Duodenal mucosa (tissue), 2 donors: ENCODE data around the gene GNPTAB.
"Not testable (repeated sequence)": the region's sequence is repeated elsewhere in the genome, so short reads cannot be mapped to it uniquely, and the experiment has no call there.

Experiments
- H3K27ac ChIP-seq: one replicate; pipeline ENCODE4 v1.7.0; 2013; ENCODE audit warnings: low read depth, low read length
- H3K27me3 ChIP-seq, 2 donors: one replicate each; pipeline ENCODE4 v1.7.0; 2013; ENCODE audit warnings: low read length in 2 of 2, control low read depth in 1 of 2; ENCODE audit not compliant: insufficient read depth in 2 of 2, control insufficient read depth in 1 of 2
- H3K36me3 ChIP-seq, 2 donors: one replicate each; pipeline ENCODE4 v1.7.0; 2013; ENCODE audit warnings: low read length in 2 of 2, control low read depth in 1 of 2; ENCODE audit not compliant: insufficient read depth in 2 of 2, control insufficient read depth in 1 of 2
- H3K4me1 ChIP-seq, 2 donors: one replicate each; pipeline ENCODE4 v1.7.0; 2013; ENCODE audit warnings: low read length in 2 of 2, control low read depth in 1 of 2; ENCODE audit not compliant: insufficient read depth in 2 of 2, control insufficient read depth in 1 of 2
- H3K4me3 ChIP-seq, 2 donors: one replicate each; pipeline ENCODE4 v1.7.0; 2013; ENCODE audit warnings: low read length in 2 of 2, low read depth in 1 of 2
- H3K9ac ChIP-seq, 2 donors: one replicate each; pipeline ENCODE4 v1.7.0; 2013; ENCODE audit warnings: low read length in 2 of 2, low read depth in 1 of 2
- H3K9me3 ChIP-seq, 2 donors: one replicate each; pipeline ENCODE4 v1.7.0; 2013; ENCODE audit warnings: low read length in 2 of 2, control low read depth in 1 of 2; ENCODE audit not compliant: control insufficient read depth in 1 of 2

The GNPTAB gene

GRCh38 chr12:101745481-101745880 lies 85.3 kb downstream of the GNPTAB start:
- H3K27ac ChIP-seq = no peak overlapping the region
- peaks cover 52 to 79% of the 10 kb centered on the region in 2 donors for H3K36me3 ChIP-seq
- no peaks in the 10 kb centered on the region for H3K9me3 ChIP-seq
- H3K9ac ChIP-seq = no peak overlapping the region
- H3K27me3 ChIP-seq = no peaks in the 10 kb centered on the region
- no peak overlapping the region for H3K4me3 ChIP-seq
- H3K4me1 ChIP-seq = no peaks in the 10 kb centered on the region

DNA sequence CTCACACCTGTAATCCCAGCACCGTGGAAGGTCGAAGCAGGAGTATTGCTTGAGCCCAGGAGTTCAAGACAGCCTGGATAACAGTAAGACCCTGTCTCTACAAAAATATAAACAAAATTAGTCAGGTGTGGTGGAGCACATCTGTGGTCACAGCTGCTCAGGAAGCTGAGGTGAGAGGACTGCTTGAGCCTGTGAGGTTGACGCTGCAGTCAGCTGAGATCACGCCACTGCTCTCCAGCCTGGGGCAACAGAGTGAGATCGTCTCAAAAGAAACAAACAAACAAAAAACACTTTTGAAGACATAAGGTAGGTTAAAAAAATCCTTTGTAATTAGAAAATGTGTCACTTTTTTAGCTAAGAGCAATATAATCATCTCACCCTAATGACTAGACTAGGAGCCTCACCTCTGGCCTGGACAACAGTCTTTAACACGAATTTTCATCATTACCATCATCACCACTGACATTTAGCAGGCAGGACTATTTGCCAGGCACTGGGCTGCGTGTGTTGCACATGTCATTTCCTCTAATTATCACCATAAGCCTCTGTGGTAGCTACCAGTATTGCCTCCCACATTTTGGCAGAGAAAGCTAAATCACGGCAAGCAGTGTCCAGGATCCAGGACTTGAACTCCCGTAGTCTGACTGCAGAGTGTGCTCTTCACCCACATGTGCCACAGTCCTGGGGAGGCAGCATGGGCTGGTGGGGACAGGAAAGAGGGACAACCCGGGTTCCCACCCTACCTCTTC lies 86.9 kb downstream of the GNPTAB start:
- no peak overlapping the region for H3K4me3 ChIP-seq
- H3K4me1 ChIP-seq = no peaks in the 10 kb centered on the region
- peaks cover 40 to 70% of the 10 kb centered on the region in 2 donors for H3K36me3 ChIP-seq
- no peaks in the 10 kb centered on the region for H3K27me3 ChIP-seq
- no peak overlapping the region for H3K27ac ChIP-seq
- no peak overlapping the region for H3K9ac ChIP-seq
- H3K9me3 ChIP-seq = no peaks in the 10 kb centered on the region

DNA sequence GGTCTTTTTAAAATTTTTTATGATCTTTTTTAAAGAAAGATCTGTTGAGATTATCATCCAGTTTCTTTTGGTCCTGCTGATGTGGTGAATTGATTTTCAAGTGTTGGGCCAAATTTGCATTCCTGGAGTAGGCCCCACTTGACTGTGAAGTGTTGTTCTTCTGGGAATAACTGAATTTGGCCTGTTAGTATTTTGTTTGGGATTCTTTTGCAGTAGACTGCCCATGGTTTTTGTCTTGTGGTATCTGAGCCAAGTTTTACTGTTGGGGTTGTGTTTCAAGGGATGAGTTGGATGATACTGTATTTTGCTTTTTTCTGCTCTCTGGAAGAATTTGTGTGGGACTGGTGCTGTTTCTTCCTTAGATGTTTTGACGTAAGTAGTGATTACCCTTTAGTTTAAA lies 87.5 kb downstream of the GNPTAB start:
- Histone ChIP-seq H3K4me1 (no peaks in the 10 kb centered on the region), H3K4me3 (no peak overlapping the region), H3K27me3 (no peaks in the 10 kb centered on the region), H3K36me3 (peaks cover 37 to 68% of the 10 kb centered on the region in 2 donors), H3K9ac (no peak overlapping the region), H3K27ac (no peak overlapping the region), H3K9me3 (no peaks in the 10 kb centered on the region)

GRCh38 chr12:101740980-101741379 lies 89.8 kb downstream of the GNPTAB start:
- H3K9ac ChIP-seq = no peak overlapping the region
- no peaks in the 10 kb centered on the region for H3K9me3 ChIP-seq
- no peak overlapping the region for H3K27ac ChIP-seq
- H3K4me3 ChIP-seq = no peak overlapping the region
- no peaks in the 10 kb centered on the region for H3K27me3 ChIP-seq
- H3K36me3 ChIP-seq = peaks cover 28 to 60% of the 10 kb centered on the region in 2 donors
- no peaks in the 10 kb centered on the region for H3K4me1 ChIP-seq

GRCh38 chr12:101740566-101740965 lies 90.2 kb downstream of the GNPTAB start:
- Histone ChIP-seq H3K27me3 (no peaks in the 10 kb centered on the region), H3K4me3 (no peak overlapping the region), H3K36me3 (peaks cover 28 to 58% of the 10 kb centered on the region in 2 donors), H3K27ac (no peak overlapping the region), H3K4me1 (no peaks in the 10 kb centered on the region), H3K9ac (no peak overlapping the region), H3K9me3 (no peaks in the 10 kb centered on the region)

- H3K36me3 ChIP-seq = peaks cover 20 to 45% of the 10 kb centered on the region in 2 donors
- no peaks in the 10 kb centered on the region for H3K27me3 ChIP-seq
- H3K4me3 ChIP-seq = no peak within 1 kb of the TSS
- H3K9me3 ChIP-seq = no peaks in the 10 kb centered on the region
- no peak within 1 kb of the TSS for H3K27ac ChIP-seq
- no peaks in the 10 kb centered on the region for H3K4me1 ChIP-seq
- H3K9ac ChIP-seq = no peak within 1 kb of the TSS
Observed at GRCh38 chr12:101738920-101739665, 91.7 kb downstream of the GNPTAB start, which contains the start of gene SYCP3. SYCP3 (minus strand) TSS chr12:101739462; CDS start chr12:101737935, 1,527 bp downstream.

DNA sequence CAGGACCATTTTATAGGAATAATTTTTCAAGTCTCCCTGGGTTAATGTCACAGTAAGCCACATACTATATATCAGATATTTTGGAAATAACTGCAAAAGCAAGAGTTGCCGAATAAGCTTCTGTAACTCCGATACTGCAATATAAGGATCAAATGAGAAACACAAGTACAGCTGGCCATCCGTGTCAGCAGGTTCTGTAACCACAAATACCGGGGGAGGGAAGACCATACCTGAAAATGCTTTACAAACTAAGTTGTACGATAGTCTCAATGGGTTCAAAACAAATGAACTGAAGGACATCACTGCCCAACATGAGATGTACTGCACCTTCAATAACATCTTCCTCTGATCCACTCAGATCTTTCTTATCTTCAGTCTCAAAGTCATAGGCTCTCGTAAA lies 93.3 kb downstream of the GNPTAB start:
- peaks cover 0 to 8% of the 10 kb centered on the region in 2 donors for H3K4me1 ChIP-seq
- no peak overlapping the region for H3K9ac ChIP-seq
- H3K36me3 ChIP-seq = peaks cover 12 to 34% of the 10 kb centered on the region in 2 donors
- no peaks in the 10 kb centered on the region for H3K27me3 ChIP-seq
- H3K4me3 ChIP-seq = no peak overlapping the region
- H3K27ac ChIP-seq = no peak overlapping the region
- H3K9me3 ChIP-seq = no peaks in the 10 kb centered on the region

- not testable (repeated sequence) for H3K4me3 ChIP-seq, H3K27me3 ChIP-seq
Observed at GRCh38 chr12:101734482-101734881, 96.3 kb downstream of the GNPTAB start.

GRCh38 chr12:101733166-101733565 lies 97.6 kb downstream of the GNPTAB start:
- peaks cover 0 to 8% of the 10 kb centered on the region in 2 donors for H3K4me1 ChIP-seq
- H3K9me3 ChIP-seq = no peaks in the 10 kb centered on the region
- H3K4me3 ChIP-seq = no peak overlapping the region
- H3K27me3 ChIP-seq = no peaks in the 10 kb centered on the region
- peaks cover 9 to 20% of the 10 kb centered on the region in 2 donors for H3K36me3 ChIP-seq
- H3K27ac ChIP-seq = no peak overlapping the region
- H3K9ac ChIP-seq = no peak overlapping the region

More at GRCh38 chr12:101734482-101734881, 96.3 kb downstream of the GNPTAB start:
- not testable (repeated sequence) for H3K27ac ChIP-seq, H3K4me1 ChIP-seq, H3K9ac ChIP-seq, H3K9me3 ChIP-seq
- peaks cover 2 to 28% of the 10 kb centered on the region in 2 donors for H3K36me3 ChIP-seq

- H3K9me3 ChIP-seq = no peaks in the 10 kb centered on the region
- H3K4me3 ChIP-seq = no peak overlapping the region
- no peak overlapping the region for H3K27ac ChIP-seq
- H3K4me1 ChIP-seq = peaks cover 0 to 8% of the 10 kb centered on the region in 2 donors
- H3K27me3 ChIP-seq = no peaks in the 10 kb centered on the region
- no peak overlapping the region for H3K9ac ChIP-seq
- H3K36me3 ChIP-seq = peaks cover 9 to 15% of the 10 kb centered on the region in 2 donors
Observed at GRCh38 chr12:101732318-101732717, 98.4 kb downstream of the GNPTAB start.
